Tibial artery (tissue), 4 donors: ENCODE measurements around the gene UBL5.

ENCODE experiments used
- DNase-seq, 2 donors: peaks; one replicate each; pipeline ENCODE4 v3.0.0-alpha.2; 2019
- H3K27ac ChIP-seq, 2 donors: fragments of 200-600 bp; sonication (generic) in 1 of 2; 1 replicate in 1 of 2; 2 replicates in 1 of 2; pipeline ENCODE4 v1.5.1; 2018 to 2019; ENCODE audit warnings: mild to moderate bottlenecking in 1 of 2
- H3K27me3 ChIP-seq, 2 donors: fragments of 200-600 bp; sonication (generic) in 1 of 2; one replicate each; pipeline versions ENCODE4 v1.5.1 to v1.6.0; 2016 to 2019
- H3K36me3 ChIP-seq, 3 donors: fragments of 200-600 bp; sonication (generic) in 2 of 3; one replicate each; pipeline ENCODE4 v1.5.1; 2016 to 2019; ENCODE audit warnings: mild to moderate bottlenecking in 2 of 3
- H3K4me1 ChIP-seq, 4 donors: fragments of 200-600 bp; sonication (generic) in 2 of 4; 1 replicate in 3 of 4; 2 replicates in 1 of 4; pipeline ENCODE4 v1.5.1; 2016 to 2019
- H3K4me3 ChIP-seq, 2 donors: fragments of 200-600 bp; sonication (generic) in 1 of 2; 1 replicate in 1 of 2; 2 replicates in 1 of 2; pipeline ENCODE4 v1.5.1; 2018 to 2019; ENCODE audit warnings: mild to moderate bottlenecking in 2 of 2
- H3K9me3 ChIP-seq, 3 donors: fragments of 200-600 bp; sonication (generic) in 1 of 3; one replicate each; pipeline ENCODE4 v1.5.1; 2016 to 2019
- intact Hi-C: fragments of 100-400 bp; cut with DNase I; formaldehyde crosslinking; loops from one replicate; pipeline ENCODE4 v1.15.0; 2023; ENCODE audit warnings: low total_unique reads
- TF ChIP-seq, protein P1 (sequence below), 2 experiments: fragments of 200-600 bp in 1 of 2; fragments of 450-650 bp in 1 of 2; IDR thresholded peaks; one replicate each; pipeline ENCODE4 v1.5.1; 2017 to 2019; ENCODE audit warnings: antibody characterized with exemption in 2 of 2, mild to moderate bottlenecking in 1 of 2, moderate library complexity in 1 of 2

The UBL5 gene

GRCh38 chr19:9877780-9878510 lies 50.2 kb downstream of the UBL5 start:
- TF ChIP-seq, protein P1, sequence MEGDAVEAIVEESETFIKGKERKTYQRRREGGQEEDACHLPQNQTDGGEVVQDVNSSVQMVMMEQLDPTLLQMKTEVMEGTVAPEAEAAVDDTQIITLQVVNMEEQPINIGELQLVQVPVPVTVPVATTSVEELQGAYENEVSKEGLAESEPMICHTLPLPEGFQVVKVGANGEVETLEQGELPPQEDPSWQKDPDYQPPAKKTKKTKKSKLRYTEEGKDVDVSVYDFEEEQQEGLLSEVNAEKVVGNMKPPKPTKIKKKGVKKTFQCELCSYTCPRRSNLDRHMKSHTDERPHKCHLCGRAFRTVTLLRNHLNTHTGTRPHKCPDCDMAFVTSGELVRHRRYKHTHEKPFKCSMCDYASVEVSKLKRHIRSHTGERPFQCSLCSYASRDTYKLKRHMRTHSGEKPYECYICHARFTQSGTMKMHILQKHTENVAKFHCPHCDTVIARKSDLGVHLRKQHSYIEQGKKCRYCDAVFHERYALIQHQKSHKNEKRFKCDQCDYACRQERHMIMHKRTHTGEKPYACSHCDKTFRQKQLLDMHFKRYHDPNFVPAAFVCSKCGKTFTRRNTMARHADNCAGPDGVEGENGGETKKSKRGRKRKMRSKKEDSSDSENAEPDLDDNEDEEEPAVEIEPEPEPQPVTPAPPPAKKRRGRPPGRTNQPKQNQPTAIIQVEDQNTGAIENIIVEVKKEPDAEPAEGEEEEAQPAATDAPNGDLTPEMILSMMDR (IDR thresholded peaks at IDR 0.05), result no peak
- H3K27ac ChIP-seq, result no peak overlapping the region
- H3K4me1 ChIP-seq, result no peaks in the 10 kb centered on the region
- no peaks in the 10 kb centered on the region for H3K36me3 ChIP-seq
- H3K27me3 ChIP-seq, result no peaks in the 10 kb centered on the region
- intact Hi-C loops, result no loop called here
- DNase-seq, result no peak
- no peak overlapping the region for H3K4me3 ChIP-seq
- no peaks in the 10 kb centered on the region for H3K9me3 ChIP-seq

GRCh38 chr19:9878511-9879196 lies 50.9 kb downstream of the UBL5 start:
- intact Hi-C loops, result no loop called here
- H3K27ac ChIP-seq, result no peak overlapping the region
- H3K27me3 ChIP-seq, result no peaks in the 10 kb centered on the region
- TF ChIP-seq, protein P1 (IDR thresholded peaks at IDR 0.05), result no peak
- H3K36me3 ChIP-seq, result no peaks in the 10 kb centered on the region
- no peak for DNase-seq
- H3K4me1 ChIP-seq, result no peaks in the 10 kb centered on the region
- H3K4me3 ChIP-seq, result no peak overlapping the region
- H3K9me3 ChIP-seq, result no peaks in the 10 kb centered on the region
